SJCRH30 (cell line): Measurements from ENCODE around the gene SUCLG1. TPM values are rescaled to one million over a fixed set of nuclear protein-coding genes. Genes with fewer than 3 reads are reported as not detected.
A peak's percentile ranks its signal among the peaks of the same experiment; 100 is the strongest.

Source experiments
- DNase-seq, 2 experiments: peaks; one replicate each; pipeline ENCODE4 v3.0.0-alpha.2; 2015 to 2020
- H3K27ac ChIP-seq: fragments of 250-450 bp; sonication (Bioruptor Pico); 2 replicates; pipeline ENCODE4 v1.5.1; 2020; ENCODE audit warnings: mild to moderate bottlenecking, moderate library complexity
- H3K27me3 ChIP-seq: fragments of 250-450 bp; sonication (Bioruptor Pico); 2 replicates; pipeline ENCODE4 v1.5.1; 2020; ENCODE audit warnings: mild to moderate bottlenecking, moderate library complexity
- H3K36me3 ChIP-seq: fragments of 250-450 bp; sonication (Bioruptor Pico); 2 replicates; pipeline ENCODE4 v1.5.1; 2020; ENCODE audit warnings: mild to moderate bottlenecking, moderate library complexity
- H3K4me1 ChIP-seq: fragments of 250-450 bp; sonication (Bioruptor Pico); 2 replicates; pipeline ENCODE4 v1.5.1; 2020; ENCODE audit warnings: mild to moderate bottlenecking, moderate library complexity
- H3K4me3 ChIP-seq: fragments of 250-450 bp; sonication (Bioruptor Pico); 2 replicates; pipeline ENCODE4 v1.5.1; 2020; ENCODE audit warnings: mild to moderate bottlenecking, moderate library complexity
- H3K9me3 ChIP-seq: fragments of 250-450 bp; sonication (Bioruptor Pico); replicated peaks from 2 replicates; pipeline ENCODE4 v1.5.1; 2020; ENCODE audit warnings: mild to moderate bottlenecking, moderate library complexity
- total RNA-seq: library from RNA; depleted of rRNA; stranded (reverse); fragments of >200 nt; shearing (Covaris generic); gene quantifications from 2 replicates; pipeline ENCODE4 v1.2.3, GENCODE V29; 2014; rRNA removed

The SUCLG1 gene
- total RNA-seq: 91.5 and 92.2 TPM in 2 replicates

DNA sequence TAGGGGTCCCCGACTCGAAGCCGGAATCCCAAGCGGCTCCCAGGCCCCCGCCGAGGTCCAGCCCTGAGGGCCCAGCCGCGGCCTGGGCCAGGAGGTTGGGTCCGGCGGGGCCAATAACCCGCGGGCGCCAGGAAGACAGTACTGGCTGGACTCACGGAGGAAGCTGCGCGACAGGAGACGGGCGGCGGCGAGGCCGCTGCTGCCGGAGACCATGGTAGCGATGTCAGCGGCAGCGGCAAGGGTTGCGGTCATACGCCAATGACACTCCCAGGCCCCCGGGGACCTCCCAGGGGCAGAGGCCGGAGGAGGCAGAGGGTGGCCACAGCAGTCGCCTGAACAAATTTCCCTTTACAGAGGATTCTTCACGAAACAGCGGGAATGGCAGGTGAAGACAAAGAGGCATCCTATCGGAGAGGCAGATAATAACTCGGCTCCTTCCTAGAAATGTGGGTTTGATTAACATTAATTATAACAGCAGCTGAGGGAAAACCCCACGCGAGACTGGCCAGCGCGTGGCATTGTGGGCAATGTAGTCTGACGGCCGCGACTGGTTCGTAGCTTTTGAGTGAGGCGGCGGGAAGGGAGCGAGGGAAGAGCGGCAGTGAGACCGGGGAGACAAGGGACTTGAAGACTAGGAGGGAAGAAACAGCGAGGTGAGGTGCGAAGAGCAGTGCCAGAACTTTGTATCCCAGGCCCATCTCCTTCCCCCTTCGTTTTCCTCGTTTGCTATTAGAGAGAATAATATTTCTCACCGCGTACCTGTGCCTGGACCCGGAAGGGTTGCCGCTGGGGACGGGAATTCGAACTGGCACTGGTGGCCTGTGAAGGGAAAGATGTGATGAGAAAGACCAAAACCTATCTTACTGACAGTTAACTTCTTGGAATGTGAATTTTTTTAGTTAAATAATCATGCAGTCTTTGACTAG lies at the start of gene SUCLG1:
Gene SUCLG1 (minus strand): TSS at position 263 of the 926 bp plus-strand sequence. CDS start 11 bp downstream, at position 252.
- Histone ChIP-seq H3K36me3 (no peaks in the 10 kb centered on the region), H3K4me3 (peak within 1 kb of the TSS; percentile 92), H3K4me1 (peaks cover 7% of the 10 kb centered on the region; the same call in 1 of the 2 replicates), H3K9me3 (no peaks in the 10 kb centered on the region), H3K27ac (peak within 1 kb of the TSS; percentile 96), H3K27me3 (no peaks in the 10 kb centered on the region)
- peak; percentile 89 to 95 for DNase-seq

DNA sequence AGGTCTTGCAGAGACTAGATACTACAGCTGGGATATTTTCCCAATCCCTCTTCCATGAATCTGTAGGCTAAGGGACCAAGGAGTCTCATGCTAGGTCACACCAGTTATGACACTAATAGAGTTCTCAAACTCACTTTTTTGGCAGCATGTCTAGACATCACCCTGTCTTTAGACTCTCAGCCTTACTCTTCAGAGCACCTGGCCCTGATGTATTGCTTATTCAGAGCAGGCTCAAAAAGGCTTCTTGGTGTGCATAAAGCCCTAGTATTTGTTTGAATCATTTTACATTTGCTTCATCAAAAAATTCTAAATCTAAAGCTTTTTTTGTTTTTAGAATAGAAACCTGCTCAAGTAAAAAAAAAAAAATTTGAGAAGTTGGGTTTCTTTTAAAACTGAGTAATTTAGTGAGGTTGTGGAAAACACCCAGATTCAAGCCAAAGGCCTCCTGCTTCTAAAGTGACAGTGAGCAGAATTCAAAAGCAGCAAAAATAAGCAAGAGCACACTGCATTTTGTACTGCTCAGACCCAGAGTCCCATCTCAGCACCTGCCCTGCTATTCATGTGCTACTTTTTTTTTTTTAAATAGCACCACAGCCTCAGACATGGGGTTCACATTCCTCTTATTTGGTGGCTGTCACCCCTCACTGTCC lies 39.2 kb upstream of the SUCLG1 start:
- no peak for DNase-seq
- H3K27ac ChIP-seq: no peak overlapping the region
- peaks cover 5% of the 10 kb centered on the region; the same call in 1 of the 2 replicates for H3K4me1 ChIP-seq
- no peaks in the 10 kb centered on the region for H3K36me3 ChIP-seq
- no peaks in the 10 kb centered on the region for H3K27me3 ChIP-seq
- no peak overlapping the region for H3K4me3 ChIP-seq
- no peaks in the 10 kb centered on the region for H3K9me3 ChIP-seq

DNA sequence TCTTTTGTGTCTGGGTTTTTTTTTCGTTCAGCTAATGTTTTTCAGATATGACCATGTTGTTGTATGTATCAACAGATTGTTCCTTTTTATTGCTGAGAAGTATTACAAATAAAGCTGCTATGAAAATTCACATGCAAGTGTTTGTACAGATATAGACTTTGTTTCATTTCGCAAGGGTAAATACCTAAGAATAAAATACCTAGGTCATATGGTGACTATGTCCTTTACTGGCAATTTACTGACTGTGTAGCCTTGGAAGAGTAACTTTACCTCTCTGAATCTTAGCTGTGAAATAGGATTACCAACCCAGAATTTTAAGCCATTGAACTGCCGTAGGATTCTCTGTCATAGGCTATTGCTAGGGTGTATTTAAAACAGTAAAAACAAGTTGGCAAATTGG lies 38.2 kb upstream of the SUCLG1 start:
- Histone ChIP-seq H3K9me3 (no peaks in the 10 kb centered on the region), H3K27ac (no peak overlapping the region), H3K4me3 (no peak overlapping the region), H3K36me3 (no peaks in the 10 kb centered on the region), H3K27me3 (no peaks in the 10 kb centered on the region), H3K4me1 (peaks cover 8% of the 10 kb centered on the region; the same call in 1 of the 2 replicates)
- DNase-seq: no peak

DNA sequence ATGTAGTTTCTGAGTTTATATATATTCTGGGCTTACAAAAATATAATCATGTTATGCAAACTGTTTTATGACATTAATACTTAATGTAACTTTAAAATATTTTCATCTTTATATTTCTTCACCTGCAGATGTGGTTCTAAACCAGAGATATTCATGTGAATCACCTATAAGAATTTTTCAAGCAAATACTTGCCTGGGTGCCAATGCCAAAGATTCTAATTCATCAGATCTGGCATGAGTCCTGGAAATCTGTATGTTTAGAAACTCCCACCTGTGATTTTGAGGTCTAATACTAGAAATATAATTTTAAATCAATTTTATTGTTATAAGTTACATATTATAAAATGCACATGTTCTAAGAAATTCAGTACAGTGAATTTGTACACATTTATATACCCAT lies 37.3 kb upstream of the SUCLG1 start:
- Histone ChIP-seq H3K36me3 (no peaks in the 10 kb centered on the region), H3K27ac (no peak overlapping the region), H3K27me3 (no peaks in the 10 kb centered on the region), H3K9me3 (no peaks in the 10 kb centered on the region), H3K4me3 (no peak overlapping the region), H3K4me1 (peaks cover 8% of the 10 kb centered on the region; the same call in 1 of the 2 replicates)
- DNase-seq: no peak

DNA sequence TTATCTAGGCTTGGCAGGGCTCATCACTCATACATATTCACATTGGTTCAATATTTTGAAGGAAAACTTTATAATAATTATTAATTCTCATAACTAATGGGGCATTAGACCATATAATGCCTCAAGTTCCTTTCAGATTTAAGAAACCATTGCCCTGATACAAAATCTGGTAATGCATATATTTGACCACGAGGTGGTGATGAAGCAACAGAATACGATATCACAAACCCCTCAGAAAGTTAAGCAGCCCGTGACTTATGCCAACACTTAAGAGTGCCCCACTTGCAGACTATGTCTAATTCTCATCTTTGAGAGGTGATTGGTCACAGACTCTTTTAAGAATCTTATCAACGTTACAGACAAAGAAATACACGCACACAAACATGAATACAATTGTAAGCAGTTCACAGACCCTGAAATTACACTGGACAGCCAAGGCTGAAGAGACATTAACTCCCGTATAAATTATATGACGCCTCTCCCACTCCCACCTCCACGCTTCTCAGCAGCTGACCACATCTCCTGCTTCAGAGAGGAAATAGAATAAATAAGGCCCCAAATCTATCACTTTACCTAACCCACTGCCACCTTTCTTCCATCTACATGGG lies 36.6 kb upstream of the SUCLG1 start:
- no peaks in the 10 kb centered on the region for H3K27me3 ChIP-seq
- H3K9me3 ChIP-seq: no peaks in the 10 kb centered on the region
- peak; percentile 42 to 79 for DNase-seq
- H3K4me1 ChIP-seq: peaks cover 8% of the 10 kb centered on the region; the same call in 1 of the 2 replicates
- no peak overlapping the region for H3K27ac ChIP-seq
- H3K36me3 ChIP-seq: no peaks in the 10 kb centered on the region
- no peak overlapping the region for H3K4me3 ChIP-seq

DNA sequence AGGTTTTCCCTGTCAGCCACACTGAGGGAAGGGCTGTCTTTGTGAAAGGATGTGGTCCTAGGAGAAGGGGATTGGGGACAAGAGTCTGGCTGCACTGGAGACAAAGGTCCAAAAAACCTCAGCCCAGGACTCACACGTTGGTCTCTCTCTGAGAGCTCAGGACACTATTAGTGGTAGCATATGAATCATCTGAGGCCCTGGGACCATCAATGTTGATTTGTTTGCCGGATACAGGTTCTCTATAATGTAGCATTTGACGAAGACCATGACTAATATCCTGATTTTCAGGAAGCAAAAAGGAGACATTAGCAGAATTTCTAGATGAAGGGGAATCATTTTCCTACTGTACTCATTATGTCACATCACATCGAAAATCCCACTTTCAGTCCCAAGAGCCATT lies 35.0 kb upstream of the SUCLG1 start:
- no peak for DNase-seq

DNA sequence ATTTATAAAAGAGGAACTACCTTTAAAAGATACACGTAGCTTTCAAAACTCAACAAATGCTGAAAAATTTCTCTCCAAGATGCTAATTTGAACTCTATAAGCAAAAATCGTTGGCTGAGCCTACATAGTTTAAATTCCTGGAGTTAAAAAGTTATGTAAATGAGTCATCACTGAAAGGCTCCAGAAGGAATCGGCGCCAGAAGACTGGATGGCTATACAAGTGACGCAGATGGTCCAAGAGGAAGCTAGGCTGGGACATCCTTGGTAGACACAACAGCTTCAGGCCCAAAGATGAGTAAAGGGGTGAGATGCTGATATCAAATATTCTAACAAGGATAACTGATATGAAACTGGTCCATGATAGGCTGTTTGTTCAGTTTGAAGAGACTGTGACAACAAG lies 34.4 kb upstream of the SUCLG1 start:
- no peaks in the 10 kb centered on the region for H3K27me3 ChIP-seq
- H3K4me1 ChIP-seq: peaks cover 8% of the 10 kb centered on the region; the same call in 1 of the 2 replicates
- H3K4me3 ChIP-seq: no peak overlapping the region
- H3K27ac ChIP-seq: no peak overlapping the region
- peak; percentile 26 to 36 for DNase-seq
- no peaks in the 10 kb centered on the region for H3K36me3 ChIP-seq
- no peaks in the 10 kb centered on the region for H3K9me3 ChIP-seq

More for the DNA sequence above, 35.0 kb upstream of the SUCLG1 start:
- Histone ChIP-seq H3K4me3 (no peak overlapping the region), H3K27ac (no peak overlapping the region), H3K4me1 (peaks cover 8% of the 10 kb centered on the region; the same call in 1 of the 2 replicates), H3K9me3 (no peaks in the 10 kb centered on the region), H3K36me3 (no peaks in the 10 kb centered on the region), H3K27me3 (no peaks in the 10 kb centered on the region)

DNA sequence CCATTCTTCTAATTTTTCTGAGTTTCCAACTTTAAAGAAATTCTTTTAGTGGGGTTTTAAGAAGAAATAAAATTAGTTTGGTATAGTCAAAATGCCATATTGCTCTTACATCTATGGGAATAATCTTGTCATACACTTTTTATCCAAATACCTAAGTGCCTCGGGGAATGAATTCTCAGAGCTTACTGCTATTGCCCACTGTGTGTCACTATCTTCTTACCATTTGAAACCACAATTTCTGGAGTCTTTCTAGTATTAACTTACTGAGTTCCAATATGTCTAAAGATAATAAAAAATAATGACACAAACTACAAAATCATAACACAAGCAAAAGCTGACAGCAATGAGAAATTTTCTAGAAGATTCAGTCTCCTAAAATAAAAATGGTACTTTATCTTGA lies 33.5 kb upstream of the SUCLG1 start:
- no peak overlapping the region for H3K27ac ChIP-seq
- no peaks in the 10 kb centered on the region for H3K27me3 ChIP-seq
- peaks cover 8% of the 10 kb centered on the region; the same call in 1 of the 2 replicates for H3K4me1 ChIP-seq
- H3K4me3 ChIP-seq: no peak overlapping the region
- H3K9me3 ChIP-seq: no peaks in the 10 kb centered on the region
- no peaks in the 10 kb centered on the region for H3K36me3 ChIP-seq
- DNase-seq: peak in 1 of 2 experiments; percentile 17

DNA sequence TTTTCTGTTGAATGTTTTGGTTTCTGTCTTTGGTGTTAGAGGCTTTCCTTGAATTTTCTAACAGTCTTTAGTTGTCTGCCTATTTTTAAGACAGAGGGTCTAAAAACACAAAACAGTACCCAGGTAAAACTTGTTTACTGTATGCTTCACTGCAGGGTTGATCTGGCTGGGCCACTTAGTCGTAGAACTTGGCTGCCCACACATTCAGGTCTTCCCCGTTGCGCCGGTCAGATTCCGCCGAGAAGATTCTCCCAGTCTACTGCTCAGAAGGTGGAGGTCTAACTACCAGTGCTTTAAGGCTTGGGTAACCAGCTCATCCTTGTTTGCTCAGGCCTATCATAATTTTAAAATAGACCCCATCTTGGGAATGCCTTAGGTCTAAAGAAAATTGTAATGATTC lies 32.7 kb upstream of the SUCLG1 start:
- H3K27me3 ChIP-seq: no peaks in the 10 kb centered on the region
- H3K27ac ChIP-seq: no peak overlapping the region
- H3K36me3 ChIP-seq: no peaks in the 10 kb centered on the region
- H3K4me3 ChIP-seq: no peak overlapping the region
- no peak for DNase-seq
- H3K4me1 ChIP-seq: peaks cover 8% of the 10 kb centered on the region; the same call in 1 of the 2 replicates
- no peaks in the 10 kb centered on the region for H3K9me3 ChIP-seq

DNA sequence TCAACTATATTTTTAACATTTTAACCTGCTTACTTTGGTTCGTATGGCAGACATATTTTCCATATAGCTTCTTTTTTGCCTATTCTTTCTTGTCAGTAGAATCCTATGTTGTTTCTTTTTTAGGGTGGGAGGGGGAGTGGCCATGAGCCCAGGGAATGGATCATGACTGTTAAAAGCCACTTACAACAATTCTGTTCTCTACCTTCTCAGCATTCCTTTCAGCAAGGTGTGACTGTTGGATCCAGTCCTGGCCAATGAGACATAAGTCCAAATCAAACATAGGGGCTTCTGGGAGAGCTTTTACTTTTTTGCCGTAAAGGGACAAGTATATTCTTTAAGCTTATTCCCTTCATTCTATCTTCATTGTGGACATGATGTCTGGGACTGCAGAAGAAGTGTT lies 32.2 kb upstream of the SUCLG1 start:
- Histone ChIP-seq H3K27me3 (no peaks in the 10 kb centered on the region), H3K27ac (no peak overlapping the region), H3K4me3 (no peak overlapping the region), H3K9me3 (no peaks in the 10 kb centered on the region), H3K36me3 (no peaks in the 10 kb centered on the region), H3K4me1 (peaks cover 8% of the 10 kb centered on the region; the same call in 1 of the 2 replicates)
- DNase-seq: no peak

DNA sequence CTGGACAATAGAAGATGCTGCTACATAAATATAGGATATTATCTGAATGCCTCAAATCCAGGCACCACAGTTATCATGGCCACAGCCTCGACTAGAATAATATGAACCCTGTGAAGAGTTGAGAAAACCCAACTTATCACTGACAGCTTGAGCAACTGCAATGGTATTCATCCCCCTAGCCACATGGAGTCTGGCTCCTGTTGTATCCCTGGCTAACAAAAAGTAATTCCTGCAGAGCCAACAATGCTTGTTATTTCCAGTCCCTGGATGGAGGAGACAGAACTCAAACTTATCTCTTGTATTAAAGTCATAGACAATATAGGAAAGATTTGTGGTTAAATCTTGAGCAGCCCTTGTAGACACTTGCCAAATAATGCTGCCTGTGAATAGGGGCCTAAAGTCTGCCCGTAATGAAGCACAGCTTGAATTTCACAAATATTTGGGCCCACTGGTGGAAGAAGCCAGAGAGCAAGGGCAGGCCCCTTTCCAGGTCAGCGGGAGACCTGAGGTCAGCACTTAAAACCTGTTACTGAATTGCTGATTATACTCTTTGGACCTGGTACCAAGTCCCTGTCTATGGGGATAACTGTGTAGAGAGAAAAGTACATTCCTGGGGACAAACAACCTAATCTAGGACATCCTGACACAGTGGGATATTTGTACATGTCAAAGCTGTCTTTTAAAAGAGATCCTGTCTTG lies 28.4 kb upstream of the SUCLG1 start:
- DNase-seq: no peak
- no peak overlapping the region for H3K27ac ChIP-seq
- no peaks in the 10 kb centered on the region for H3K4me1 ChIP-seq
- no peaks in the 10 kb centered on the region for H3K36me3 ChIP-seq
- 0 out of 2 replicates have a peak, but pooled peaks cover 3% of the 10 kb centered on the region for H3K9me3 ChIP-seq
- no peak overlapping the region for H3K4me3 ChIP-seq
- H3K27me3 ChIP-seq: peaks cover 8% of the 10 kb centered on the region; the same call in 1 of the 2 replicates

DNA sequence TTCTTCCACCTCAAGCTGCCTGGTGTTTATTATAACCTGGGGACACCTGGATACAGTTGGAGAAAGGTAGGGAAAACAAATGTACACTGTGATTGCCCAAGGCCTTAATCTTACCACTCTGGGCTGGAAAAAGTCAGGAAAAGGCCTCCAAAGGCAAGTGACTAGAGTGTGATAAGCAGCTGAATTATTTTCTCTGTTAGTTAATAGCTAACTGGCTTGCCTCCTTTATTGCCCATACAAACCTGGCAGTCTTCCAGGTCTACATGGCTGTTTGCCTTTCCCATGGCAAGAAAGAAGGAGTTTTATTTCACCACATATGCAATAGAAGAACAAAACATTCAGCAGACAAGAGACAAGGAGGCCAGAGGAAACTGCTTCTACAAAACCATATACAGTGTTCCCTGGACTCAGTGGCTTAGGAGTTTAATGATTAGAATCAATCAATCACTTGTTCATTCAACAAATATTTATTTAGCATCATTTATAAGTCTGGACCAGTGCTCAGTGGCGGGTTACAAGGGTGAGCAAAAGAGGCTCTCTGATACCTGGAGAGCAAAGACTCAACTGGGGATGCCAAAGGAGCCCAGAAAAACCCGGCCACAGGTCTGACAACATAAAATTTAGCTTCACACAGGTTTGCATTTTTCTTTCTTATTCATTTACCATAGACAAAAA lies 27.5 kb upstream of the SUCLG1 start:
- Histone ChIP-seq H3K4me3 (no peak overlapping the region), H3K27ac (no peak overlapping the region), H3K36me3 (no peaks in the 10 kb centered on the region), H3K27me3 (peaks cover 8% of the 10 kb centered on the region; the same call in 1 of the 2 replicates), H3K9me3 (0 out of 2 replicates have a peak, but pooled peaks cover 3% of the 10 kb centered on the region), H3K4me1 (no peaks in the 10 kb centered on the region)
- peak in 1 of 2 experiments; percentile 37 for DNase-seq

DNA sequence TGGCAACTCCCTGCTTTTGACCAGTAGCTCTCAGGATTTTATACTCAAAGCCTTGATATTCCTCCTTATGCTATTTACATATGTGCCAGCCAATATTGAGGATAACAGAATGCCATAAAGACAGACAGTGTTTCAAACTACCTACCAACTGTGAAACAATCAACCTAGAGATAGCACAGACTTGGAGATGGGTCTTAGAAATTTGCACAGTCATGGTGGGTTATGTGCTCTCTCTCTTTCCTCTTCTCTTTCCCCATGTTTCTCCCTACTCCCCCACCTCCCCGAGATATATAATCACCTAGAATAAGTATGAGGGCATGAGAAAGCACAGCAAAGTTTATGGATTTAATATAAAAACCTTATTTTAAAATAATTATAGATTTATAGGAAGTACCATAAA lies 24.2 kb upstream of the SUCLG1 start:
- H3K4me3 ChIP-seq: no peak overlapping the region
- peaks cover 8% of the 10 kb centered on the region; the same call in 1 of the 2 replicates for H3K27me3 ChIP-seq
- DNase-seq: no peak
- no peaks in the 10 kb centered on the region for H3K36me3 ChIP-seq
- peaks cover 7% of the 10 kb centered on the region; the same call in 1 of the 2 replicates for H3K9me3 ChIP-seq
- H3K4me1 ChIP-seq: no peaks in the 10 kb centered on the region
- H3K27ac ChIP-seq: no peak overlapping the region
